NCI-H1417 treated with DMSO at 0.1 percent for 48 hours (cell line): ENCODE measurements around the gene GAS6.

ENCODE experiments used
- DNase-seq: peaks from one replicate; lab custom pipeline; 2025; lab: John Stamatoyannopoulos, UW

Gene GAS6

DNA sequence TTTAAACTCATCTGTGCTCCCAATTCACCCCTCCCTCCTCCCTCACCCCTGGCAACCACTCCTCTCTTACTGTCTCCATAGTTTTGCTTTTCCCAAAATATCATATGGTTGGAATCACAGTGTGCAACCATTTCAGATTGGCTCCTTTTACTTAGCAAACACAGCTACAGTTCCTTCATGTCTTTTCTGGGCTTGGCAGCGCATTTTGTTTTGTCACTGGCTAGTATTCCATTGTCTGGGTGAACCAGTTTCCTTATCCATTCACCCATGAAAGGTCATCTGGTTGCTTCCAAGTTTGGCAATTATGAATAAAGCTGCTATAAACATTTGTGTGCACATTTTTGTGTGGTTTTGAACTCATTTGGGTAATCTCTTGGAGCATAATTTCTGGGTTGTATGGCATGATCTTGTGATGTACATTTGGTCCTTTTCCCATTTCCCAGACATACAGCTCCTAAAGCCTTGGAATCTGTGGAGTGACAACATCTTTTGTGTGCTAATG, 23.9 kb upstream of the GAS6 start:
- no peak for DNase-seq

DNA sequence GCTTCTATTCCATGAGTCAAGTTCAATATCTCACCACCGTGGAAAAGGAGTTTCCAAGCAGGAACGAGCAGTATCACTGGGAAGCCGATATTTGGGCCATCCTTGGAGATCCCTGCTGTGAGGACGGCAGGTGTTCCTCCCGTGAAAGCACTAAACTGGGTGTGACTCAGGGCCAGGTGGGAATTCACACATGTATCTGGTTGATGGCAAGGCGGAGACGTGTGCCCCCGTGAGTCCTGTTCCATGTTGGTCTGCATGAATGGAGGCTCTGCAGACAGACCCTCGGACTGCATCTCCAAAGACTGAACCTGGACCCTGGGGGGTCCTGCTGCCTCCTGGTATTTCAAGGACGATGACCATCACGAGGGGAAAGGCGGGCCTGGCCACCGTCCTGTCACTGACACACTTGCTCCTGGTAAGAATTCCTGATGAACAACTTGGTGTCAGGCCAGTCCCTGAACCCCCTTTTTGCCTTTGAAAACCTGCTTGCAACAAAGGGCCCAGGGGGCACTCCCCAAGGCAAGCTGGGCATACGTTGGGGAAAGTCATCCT, 22.8 kb upstream of the GAS6 start:
- no peak for DNase-seq

DNA sequence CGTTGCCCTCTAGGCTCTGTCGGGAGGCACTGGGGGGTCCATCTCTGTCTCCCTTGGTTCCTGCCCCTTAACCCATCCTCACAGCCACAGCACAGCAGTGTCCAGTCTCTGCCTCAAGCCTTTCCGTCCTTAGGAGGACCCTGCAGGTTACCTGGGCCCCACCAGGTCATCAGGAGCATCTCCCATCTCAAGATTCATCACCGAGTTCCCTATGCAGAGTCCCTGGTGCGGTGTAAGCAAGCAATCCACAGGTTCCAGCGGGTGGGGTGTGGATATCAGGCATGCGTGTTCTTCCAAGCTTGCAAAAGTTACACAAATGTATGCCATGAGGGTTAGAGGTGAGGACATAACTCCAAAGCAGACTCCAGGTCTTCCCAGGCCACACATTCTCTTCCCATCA, 20.9 kb upstream of the GAS6 start:
- no peak for DNase-seq

DNA sequence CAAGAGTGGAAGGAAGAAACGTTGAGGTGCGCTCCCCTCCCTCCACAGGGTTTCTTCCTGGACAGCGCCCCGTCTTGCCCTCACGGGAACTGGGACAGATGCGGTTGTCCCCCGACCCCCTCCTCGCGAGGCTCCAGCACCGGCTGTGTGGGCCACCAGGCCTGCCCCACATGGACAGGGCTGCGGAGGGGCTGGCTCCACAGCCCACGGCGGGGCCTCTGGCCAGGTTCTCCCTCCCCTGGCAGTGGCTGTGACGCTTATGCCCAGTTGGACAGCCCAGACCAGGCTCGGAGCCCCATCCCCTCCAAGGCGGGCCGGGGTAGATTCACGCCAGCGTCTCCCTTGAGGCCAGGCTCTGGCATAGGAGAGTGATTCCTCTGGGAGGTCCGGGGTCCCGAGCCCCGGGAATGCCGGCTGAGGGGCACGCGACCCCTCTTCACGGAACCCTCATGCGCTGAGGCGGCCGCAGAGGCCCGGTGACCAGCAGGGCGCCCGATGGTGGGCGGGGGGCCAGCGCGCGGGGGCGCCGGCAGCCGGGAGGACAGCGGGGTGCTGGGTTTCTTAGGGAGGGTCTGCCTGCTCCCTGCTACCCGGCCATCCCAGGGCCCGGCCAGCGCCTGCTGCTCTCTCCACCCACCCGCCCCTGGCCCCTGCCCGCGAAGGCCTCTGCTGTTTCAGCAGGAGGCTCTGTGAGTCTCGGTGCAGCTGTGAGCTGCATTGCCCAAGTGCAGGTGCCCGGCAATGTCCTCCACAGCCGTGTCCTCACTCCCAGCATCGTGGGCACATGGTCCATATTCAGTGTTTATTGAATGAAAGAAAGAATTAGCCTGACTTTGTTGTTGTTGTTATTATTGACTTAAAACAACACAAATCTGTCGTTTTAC, 20.3 kb upstream of the GAS6 start:
- DNase-seq: no peak

DNA sequence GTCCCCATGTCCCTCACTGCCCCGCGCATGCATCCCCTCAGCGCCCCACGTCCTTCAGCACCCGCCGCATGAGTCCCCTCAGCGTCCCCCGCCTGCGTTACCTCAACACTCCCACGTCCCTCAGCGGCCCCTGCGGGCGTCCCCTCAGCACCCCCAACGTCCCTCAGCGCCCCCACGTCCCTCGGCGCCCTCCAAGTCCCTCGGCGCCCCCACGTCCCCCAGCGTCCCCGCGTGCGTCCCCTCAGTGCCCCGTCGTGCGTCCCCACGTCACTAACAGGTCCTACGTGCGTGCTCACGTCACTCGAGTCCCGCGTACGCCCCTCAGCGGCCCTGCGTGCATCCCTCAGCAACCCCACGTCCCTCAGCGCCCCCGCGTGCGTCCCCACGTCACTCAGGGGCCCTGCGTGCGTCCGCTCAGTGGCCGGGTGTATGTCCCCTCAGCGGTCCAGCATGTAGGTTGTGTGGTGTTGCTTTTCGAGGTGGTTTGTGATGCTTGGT, 19.5 kb upstream of the GAS6 start:
- DNase-seq: no peak

DNA sequence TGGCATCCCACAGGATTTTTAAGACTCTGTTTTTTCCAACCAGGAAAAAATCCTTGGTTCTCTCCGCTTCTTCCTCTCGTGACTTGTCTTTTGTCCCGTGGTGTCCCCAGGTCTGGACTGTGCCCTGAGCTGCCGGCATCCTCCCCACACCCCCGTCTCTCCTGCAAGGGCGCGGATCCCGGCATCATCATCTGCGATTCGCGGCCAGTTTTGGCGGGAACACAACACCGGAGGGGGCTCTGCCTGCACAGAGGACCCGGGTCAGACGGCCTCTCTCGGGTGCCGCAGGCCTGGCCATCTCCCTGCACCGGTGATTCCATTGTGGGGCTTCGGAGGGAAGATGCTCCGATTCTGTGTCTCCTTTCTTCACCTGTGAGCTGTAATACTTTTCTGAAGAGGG, 18.8 kb upstream of the GAS6 start:
- no peak for DNase-seq

DNA sequence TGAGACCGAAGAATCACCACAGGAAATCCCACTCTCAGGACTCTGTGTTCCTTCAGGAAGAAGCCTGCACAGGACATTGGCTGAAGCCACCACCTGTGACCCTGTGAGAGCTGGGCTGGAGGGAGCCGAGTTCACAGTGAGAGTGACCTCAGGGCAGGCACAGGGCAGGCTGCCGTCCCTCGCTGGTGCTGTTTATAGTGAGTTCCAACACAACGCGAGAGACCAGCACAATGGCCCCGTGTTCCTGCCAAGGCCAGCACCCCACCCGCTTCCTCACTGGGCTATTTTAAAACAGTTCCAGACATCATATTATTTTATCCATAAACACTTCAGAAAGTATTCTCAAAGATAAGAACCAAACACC, 18.4 kb upstream of the GAS6 start:
- DNase-seq: no peak

DNA sequence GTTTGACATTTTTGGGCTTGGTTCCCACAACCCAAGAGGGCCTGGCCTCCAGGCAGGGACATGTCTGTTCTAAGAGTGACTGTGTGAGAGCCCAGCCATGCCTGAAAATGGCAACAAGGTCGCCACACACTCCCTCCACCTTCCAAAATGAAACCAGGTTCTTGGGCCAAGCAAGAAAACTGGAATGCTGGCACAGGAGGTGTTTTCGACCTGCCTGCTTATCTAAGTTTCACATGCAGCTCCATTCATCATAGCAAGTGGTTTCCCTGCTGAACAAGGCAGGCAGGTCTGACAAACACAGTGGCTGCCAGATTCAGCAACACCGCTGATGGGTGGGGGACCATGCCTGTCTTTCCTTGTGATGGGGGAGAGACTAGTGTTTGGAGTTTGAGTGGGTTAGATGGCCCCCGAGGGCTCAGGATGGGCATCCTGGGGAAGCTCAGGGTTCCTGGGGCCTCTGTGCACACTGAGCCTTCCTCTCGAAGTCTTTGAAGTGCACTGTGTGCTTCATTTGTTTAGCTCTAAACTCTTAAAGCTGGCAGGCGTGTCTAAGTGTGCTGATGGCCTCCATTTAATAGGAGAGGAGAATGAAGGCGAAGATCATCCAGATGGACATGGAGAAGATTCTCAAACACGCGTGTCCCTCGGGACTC, 17.9 kb upstream of the GAS6 start:
- DNase-seq: no peak

DNA sequence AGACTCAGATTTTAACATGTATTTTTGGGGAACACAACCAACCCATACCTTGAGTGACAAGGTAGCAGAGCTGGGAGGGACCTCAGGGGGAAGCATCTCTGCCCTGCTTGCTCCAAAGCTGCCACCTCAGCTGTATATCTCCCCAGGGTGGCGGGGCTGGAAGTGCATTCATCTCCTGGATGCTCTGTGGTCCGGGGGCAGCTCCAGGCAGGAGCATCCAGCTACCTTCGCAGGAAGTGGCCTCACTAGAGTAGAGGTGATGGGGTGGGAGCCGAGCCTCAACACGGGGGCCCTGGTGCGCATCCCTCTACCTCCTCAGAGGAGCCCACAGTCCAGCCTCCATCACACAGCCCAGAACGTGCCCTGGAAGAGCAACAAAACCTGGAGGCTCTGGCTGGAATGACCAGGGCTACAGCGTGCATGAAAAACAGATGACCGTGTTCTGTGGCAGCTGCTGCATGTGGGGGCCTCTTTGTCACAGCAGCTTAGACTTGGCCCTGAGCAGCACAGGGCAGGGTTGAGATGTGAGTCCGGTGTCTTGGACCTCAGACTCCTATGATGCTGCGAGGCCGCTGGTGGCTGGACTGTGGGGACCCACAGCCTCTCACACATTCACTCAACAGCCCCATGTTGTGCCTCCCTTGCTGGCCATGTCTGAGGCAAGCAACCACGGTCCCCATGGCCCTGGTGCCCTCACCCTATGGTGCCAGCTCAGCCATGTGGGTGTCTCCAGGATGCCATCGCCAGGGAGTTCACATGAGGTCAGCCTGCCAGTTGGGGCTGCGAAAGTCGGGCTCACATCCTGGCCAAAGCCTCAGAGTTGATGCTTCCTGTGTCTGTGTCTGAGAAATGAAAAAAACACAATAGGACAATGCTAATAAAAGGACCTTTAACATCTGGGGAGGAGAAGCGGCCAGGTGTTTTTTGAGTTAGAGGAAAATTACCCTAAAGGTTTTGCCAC, 17.1 kb upstream of the GAS6 start:
- DNase-seq: no peak

DNA sequence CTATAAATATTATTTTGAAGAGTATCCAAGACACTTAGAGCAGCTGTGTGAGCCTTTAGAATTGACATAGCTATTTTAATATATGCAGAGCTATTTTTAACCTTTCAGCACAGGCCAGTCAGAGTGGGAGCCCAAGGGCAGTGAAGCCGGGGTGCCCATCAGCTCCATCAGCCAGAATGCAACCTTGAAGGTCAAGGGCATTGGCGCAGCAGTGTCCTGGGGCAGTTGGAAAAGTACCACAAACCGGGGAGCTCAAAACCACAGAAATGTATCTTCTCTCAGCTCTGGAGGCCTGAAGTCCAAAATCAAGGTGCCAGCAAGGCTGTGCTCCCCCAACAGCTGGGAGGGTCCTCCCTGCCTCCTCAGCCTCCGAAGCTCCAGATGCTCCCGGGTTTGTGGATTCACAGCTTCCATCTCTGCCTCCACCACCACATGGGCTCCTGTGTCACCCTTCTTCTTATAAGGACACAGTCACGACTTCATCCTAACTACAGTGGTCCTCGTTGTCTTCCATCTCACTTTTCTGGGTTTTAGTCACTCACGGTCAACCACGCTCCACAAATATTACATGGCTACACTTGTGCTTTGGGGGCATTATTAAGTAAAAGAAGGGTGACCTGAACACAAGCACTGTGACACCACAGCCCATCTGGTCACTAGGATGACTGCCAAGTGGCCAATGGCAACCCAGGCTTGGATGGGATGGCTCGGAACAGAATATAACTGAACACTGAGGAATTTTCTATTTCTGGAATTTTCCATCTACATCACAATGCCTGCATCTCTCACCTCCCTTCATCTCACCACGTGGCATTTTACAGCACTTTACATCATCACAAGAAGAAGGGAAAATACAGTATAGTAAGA, 15.9 kb upstream of the GAS6 start:
- no peak for DNase-seq

DNA sequence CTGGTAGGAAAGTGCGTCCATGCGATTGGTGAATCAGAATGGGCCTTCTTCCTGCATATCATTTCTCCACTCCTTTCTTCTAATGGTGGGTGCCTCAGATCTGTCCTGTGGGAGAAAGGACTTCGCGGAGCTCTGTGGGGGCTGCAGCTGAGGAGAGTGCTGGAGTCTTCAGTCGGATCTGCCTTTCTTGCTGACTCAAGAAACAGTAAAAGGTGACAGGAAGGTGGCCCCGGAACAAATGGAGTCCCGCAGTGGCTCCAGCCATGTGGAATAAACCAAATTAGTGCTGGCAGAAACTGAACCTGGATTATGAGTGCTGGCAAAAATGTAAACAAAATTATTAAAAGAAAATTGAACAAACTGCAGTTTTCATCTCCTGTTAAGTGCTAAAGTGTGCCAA, 15.1 kb upstream of the GAS6 start:
- DNase-seq: peak; percentile 57

DNA sequence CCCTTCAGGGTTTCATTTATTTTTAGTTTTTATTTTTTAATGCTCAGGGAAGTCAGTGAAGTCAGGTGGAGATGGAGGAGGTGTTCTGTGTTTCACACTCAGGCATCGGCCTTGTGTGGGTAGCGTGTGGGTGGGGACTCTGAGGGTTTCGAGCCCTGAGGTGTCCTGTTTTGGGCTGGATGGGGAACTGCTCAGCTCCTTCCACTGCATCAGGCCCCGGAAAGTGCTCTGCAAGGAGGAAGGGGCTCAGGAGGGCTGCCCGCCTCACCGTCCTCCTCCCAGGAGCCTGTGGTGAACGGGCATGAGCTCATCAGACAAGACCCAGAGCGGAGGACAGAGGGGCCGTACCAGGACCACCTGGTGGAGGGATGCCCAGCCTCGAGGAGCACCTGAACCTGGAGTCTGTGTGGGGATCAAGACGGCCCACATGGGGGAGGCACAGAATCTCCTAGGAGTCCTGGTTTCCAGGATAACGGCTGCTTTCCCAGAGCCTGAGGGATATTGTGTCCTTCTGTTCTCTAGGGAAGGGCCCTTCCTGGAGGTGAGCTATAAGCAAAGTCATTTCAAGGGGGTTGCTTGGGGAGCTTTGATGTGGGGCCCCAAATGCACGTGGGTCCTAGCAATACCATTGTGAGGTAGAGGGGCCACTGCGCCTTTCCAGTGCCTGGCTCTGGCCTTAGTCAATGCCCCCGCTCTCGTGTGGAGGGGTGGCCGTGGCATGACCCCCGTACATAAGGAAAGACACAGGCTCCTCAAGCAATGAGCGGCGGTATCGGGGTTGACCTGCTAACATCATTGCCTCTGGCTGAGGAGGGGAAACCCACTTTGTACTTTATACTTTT, 13.5 kb upstream of the GAS6 start:
- no peak for DNase-seq

DNA sequence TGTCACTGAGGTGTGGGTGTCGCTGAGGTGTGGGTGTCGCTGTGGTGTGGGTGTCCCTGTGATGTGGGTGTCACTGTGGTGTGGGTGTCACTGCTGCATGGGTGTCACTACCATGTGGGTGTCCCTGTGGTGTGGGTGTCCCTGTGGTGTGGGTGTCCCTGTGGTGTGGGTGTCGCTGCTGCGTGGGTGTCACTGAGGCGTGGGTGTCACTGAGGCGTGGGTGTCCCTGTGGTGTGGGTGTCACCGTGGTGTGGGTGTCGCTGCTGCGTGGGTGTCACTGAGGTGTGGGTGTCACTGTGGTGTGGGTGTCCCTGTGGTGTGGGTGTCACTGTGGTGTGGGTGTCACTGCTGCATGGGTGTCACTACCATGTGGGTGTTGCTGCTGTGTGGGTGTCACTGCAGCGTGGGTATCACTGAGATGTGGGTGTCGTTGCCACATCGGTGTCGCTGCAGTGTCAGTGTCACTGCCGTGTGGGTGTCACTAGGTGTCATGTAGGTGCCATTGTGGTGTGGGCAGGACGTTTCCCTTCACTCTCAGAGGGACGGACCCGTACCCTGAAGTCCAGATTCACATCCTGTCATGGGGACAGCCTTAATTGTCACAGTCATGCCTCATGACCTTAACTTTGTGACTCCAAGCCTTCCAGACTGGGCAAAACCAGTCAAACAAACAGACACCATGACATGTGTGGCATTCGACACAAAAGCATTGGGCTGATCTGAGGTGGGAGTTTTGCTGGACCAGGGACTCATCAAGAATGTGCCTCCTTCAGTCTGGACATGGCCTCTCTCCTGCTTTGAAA, 12.7 kb upstream of the GAS6 start:
- DNase-seq: no peak

DNA sequence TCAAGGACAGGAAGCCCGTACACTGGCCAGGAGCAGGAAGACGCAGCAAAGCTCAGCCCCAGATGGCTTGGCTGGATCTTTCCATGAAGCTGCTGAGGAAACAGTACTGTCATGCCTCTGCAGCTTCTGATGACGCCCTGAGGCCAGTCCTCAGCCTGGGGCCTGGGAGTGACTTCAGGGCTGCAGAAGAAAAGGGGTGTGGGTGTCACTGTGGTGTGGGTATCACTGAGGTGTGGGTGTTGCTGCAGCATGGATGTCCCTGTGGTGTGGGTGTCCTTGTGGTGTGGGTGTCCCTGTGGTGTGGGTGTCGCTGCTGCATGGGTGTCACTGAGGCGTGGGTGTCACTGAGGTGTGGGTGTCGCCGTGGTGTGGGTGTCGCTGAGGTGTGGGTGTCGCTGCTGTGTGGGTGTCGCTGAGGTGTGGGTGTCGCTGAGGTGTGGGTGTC, 12.0 kb upstream of the GAS6 start:
- DNase-seq: no peak

DNA sequence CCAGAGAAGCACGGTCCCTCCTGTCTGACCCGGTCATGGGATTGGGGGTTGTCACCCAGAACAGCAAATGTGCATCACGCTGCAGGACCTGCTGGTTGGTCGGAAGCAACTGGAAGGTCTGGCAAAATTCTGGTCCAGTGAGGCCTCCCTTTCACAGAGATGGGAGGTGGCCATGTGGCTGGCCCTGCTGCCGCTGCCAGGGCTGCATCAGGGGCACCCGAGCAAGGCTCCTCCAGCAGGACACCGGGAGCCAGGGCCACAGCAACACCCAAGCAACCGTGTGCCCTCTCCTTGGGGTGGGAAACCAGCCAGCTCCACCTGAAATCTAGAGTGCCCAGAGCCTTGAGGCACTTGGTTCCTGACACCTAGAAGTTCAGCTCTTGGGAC, 11.5 kb upstream of the GAS6 start:
- no peak for DNase-seq

DNA sequence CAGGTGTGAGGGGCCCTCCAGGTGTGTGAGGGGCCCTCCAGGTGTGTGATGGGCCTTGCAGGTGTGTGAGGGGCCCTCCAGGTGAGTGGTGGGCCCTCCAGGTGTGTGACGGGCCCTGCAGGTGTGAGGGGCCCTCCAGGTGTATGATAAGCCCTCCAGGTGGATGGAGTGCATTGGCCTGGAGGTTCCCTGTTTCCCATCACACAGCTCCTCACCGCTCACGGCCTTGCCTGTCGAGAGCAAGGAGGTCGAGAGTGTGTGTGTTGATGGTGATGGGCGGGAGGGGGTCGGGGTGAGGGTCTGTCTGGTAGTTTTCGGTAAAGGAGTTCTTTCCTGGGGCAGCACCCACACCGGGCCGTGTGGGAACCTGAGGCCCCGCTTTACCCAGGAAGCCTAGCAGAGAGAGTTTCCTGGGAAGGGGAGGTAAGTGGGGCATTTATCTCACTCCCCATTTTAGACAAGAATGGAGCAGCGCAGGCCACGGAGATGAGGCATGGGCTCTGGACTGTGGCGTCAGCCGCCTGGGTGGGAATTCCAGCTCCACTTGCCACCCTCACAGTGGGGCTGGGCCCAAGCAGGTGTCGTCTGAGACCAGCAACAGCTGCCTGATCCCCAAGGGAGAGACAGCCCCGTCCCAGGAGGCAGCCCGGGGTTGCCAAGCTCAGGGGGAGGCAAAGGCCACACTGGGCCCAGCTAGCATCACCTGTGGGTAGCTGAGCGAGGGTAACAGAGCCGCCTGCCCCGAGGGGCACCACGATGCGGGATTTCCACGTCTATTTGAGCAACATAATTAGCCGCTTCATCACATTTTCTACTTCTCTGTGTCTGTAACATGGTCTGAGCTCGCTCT, 10.9 kb upstream of the GAS6 start:
- DNase-seq: no peak

DNA sequence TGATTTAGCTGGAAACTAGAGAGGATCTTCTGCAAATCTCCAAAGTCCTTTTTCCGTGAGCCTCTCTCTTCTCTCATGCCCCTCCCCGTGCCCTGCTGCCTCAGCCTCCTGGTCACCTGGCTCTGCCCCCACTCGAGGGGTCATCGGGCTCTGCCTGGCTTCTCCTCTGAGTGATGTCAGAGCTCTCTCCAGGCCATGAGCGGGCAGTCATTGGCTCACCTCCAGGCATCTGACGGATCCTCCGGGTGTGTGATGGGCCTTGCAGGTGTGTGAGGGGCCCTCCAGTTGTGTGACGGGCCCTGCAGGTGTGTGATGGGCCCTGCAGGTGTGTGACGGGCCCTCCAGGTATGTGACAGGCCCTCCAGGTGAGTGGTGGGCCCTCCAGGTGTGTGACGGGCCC, 10.3 kb upstream of the GAS6 start:
- DNase-seq: no peak

DNA sequence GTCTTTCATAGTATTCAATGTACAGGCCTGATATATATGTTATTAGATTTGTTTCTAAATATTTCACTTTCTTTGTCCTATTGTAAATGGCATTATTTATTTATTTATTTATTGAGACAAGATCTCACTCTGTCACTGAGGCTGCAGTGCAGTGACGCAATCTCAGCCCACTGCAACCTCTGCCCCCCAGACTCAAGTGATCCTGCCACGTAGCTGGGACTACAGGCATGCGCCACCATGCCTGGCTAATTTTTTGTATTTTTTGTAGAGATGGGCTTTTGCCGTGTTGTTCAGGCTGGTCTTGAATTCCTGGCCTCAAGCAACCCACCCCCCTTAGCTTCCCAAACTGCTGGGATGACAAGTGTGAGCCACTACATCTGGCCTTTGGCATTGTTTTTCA, 5.4 kb upstream of the GAS6 start:
- no peak for DNase-seq
